ENCODE measurements around the gene FRAT1. TPM values are rescaled to one million over a fixed set of nuclear protein-coding genes. Genes with fewer than 3 reads are reported as not detected.

FRAT1 gene
- total and polyA plus RNA-seq, 10 of the 15 experiments (the other 5 are each of a cell fraction or from before 2014, with no cell fraction given): 0.07 to 0.73 (median 0.26) TPM

DNA sequence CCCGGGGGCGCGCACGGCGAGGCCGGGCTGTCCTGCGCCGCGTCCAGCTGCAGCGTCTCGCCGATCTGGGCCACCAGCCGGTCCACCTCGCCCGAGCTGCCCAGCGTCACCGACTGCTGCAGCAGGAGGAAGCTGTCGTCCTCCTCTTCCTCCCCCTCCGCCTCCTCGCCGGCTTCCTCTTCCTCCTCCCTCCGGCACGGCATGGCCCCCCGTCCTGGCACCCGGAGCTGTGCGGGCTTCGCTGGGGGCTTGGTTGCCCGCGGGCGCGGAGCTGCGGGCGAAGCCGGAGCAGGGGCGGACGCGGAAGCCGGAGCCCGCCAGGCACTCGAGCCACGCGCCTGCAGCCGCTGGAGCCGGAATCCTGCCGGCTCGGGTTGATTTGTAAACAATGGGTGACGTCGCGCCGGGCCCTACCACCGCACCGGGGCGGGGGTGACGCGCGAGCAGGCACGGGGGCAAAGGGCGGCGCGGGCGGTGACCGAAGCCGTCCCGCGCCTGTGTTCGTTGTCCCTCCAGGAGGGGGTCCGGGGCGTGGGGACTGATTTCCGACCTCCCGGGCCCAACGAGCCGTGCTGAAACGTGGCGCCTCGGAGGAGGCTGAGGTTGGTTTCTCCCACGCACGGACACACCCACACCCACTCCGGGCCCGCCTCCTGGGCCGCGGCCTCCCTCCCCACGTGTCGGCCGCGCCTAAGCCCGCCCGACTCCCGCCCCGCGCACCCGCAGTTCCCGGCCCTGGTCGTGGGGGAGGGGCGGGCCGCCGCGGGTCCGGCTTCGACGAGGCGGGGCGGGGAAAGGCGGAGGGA, 15.5 kb downstream of the FRAT1 start, which contains the start of gene FRAT2 (continued):
- TF ChIP-seq WRNIP1 (IDR thresholded peaks at IDR 0.05; ENCODE audit: borderline replicate concordance, low read depth, low read length) (no peak), CHD2 (IDR thresholded peaks at IDR 0.05; ENCODE audit: borderline replicate concordance, low read depth, low read length) (peak; percentile 60), RUNX3 (IDR thresholded peaks at IDR 0.05; ENCODE audit: low read length) (peak; percentile 19; the same call in 1 of the 2 replicates), SMC3 (IDR thresholded peaks at IDR 0.05; ENCODE audit: borderline replicate concordance, low read length) (no peak), RB1 (IDR thresholded peaks at IDR 0.05; ENCODE audit: borderline replicate concordance) (peak; percentile 90; the same call in 1 of the 2 replicates), KLF5 (IDR thresholded peaks at IDR 0.05; ENCODE audit: partially characterized antibody) (peak; percentile 99), BACH1 (IDR thresholded peaks at IDR 0.05; ENCODE audit: borderline replicate concordance) (peak; percentile 76; the same call in 1 of the 2 replicates), POLR2A (IDR thresholded peaks at IDR 0.05; ENCODE audit: low read depth, low read length) (peak; percentile 76), JUND (IDR thresholded peaks at IDR 0.05; ENCODE audit: low read depth, low read length) (peak; percentile 99), MXI1 (IDR thresholded peaks at IDR 0.05; ENCODE audit: low read depth, low read length) (peak; percentile 92), CREM (IDR thresholded peaks at IDR 0.05; ENCODE audit: low read depth) (peak; percentile 73; the same call in 1 of the 2 replicates)
- TF ChIP-seq, protein P1, sequence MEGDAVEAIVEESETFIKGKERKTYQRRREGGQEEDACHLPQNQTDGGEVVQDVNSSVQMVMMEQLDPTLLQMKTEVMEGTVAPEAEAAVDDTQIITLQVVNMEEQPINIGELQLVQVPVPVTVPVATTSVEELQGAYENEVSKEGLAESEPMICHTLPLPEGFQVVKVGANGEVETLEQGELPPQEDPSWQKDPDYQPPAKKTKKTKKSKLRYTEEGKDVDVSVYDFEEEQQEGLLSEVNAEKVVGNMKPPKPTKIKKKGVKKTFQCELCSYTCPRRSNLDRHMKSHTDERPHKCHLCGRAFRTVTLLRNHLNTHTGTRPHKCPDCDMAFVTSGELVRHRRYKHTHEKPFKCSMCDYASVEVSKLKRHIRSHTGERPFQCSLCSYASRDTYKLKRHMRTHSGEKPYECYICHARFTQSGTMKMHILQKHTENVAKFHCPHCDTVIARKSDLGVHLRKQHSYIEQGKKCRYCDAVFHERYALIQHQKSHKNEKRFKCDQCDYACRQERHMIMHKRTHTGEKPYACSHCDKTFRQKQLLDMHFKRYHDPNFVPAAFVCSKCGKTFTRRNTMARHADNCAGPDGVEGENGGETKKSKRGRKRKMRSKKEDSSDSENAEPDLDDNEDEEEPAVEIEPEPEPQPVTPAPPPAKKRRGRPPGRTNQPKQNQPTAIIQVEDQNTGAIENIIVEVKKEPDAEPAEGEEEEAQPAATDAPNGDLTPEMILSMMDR (IDR thresholded peaks at IDR 0.05 in 2 of 3, conservative IDR thresholded peaks at IDR 0.05 in 1 of 3; ENCODE audit: control insufficient read depth in 2 of 3, extremely low read depth in 1 of 3, insufficient read depth in 1 of 3, low read depth in 3 of 3, low read length in 3 of 3): no peak
- TF ChIP-seq, protein P2, sequence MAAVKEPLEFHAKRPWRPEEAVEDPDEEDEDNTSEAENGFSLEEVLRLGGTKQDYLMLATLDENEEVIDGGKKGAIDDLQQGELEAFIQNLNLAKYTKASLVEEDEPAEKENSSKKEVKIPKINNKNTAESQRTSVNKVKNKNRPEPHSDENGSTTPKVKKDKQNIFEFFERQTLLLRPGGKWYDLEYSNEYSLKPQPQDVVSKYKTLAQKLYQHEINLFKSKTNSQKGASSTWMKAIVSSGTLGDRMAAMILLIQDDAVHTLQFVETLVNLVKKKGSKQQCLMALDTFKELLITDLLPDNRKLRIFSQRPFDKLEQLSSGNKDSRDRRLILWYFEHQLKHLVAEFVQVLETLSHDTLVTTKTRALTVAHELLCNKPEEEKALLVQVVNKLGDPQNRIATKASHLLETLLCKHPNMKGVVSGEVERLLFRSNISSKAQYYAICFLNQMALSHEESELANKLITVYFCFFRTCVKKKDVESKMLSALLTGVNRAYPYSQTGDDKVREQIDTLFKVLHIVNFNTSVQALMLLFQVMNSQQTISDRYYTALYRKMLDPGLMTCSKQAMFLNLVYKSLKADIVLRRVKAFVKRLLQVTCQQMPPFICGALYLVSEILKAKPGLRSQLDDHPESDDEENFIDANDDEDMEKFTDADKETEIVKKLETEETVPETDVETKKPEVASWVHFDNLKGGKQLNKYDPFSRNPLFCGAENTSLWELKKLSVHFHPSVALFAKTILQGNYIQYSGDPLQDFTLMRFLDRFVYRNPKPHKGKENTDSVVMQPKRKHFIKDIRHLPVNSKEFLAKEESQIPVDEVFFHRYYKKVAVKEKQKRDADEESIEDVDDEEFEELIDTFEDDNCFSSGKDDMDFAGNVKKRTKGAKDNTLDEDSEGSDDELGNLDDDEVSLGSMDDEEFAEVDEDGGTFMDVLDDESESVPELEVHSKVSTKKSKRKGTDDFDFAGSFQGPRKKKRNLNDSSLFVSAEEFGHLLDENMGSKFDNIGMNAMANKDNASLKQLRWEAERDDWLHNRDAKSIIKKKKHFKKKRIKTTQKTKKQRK (IDR thresholded peaks at IDR 0.05; ENCODE audit: low read depth, low read length): no peak
- TF ChIP-seq, protein P3, sequence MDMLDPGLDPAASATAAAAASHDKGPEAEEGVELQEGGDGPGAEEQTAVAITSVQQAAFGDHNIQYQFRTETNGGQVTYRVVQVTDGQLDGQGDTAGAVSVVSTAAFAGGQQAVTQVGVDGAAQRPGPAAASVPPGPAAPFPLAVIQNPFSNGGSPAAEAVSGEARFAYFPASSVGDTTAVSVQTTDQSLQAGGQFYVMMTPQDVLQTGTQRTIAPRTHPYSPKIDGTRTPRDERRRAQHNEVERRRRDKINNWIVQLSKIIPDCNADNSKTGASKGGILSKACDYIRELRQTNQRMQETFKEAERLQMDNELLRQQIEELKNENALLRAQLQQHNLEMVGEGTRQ (IDR thresholded peaks at IDR 0.05; ENCODE audit: borderline replicate concordance, low read depth, low read length): 0 out of 2 replicates have a peak, but pooled peaks have one; percentile 10
- TF ChIP-seq, protein P4, sequence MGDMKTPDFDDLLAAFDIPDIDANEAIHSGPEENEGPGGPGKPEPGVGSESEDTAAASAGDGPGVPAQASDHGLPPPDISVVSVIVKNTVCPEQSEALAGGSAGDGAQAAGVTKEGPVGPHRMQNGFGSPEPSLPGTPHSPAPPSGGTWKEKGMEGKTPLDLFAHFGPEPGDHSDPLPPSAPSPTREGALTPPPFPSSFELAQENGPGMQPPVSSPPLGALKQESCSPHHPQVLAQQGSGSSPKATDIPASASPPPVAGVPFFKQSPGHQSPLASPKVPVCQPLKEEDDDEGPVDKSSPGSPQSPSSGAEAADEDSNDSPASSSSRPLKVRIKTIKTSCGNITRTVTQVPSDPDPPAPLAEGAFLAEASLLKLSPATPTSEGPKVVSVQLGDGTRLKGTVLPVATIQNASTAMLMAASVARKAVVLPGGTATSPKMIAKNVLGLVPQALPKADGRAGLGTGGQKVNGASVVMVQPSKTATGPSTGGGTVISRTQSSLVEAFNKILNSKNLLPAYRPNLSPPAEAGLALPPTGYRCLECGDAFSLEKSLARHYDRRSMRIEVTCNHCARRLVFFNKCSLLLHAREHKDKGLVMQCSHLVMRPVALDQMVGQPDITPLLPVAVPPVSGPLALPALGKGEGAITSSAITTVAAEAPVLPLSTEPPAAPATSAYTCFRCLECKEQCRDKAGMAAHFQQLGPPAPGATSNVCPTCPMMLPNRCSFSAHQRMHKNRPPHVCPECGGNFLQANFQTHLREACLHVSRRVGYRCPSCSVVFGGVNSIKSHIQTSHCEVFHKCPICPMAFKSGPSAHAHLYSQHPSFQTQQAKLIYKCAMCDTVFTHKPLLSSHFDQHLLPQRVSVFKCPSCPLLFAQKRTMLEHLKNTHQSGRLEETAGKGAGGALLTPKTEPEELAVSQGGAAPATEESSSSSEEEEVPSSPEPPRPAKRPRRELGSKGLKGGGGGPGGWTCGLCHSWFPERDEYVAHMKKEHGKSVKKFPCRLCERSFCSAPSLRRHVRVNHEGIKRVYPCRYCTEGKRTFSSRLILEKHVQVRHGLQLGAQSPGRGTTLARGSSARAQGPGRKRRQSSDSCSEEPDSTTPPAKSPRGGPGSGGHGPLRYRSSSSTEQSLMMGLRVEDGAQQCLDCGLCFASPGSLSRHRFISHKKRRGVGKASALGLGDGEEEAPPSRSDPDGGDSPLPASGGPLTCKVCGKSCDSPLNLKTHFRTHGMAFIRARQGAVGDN (IDR thresholded peaks at IDR 0.05): peak; percentile 1; the same call in 1 of the 2 replicates
